HEK293 (cell line): ENCODE measurements around the gene NAGPA.

Source experiments
- GFI1B ChIP-seq: fragments of 450-650 bp; formaldehyde crosslinking; IDR thresholded peaks from 2 replicates; pipeline ENCODE4 v1.5.1; 2016; ENCODE audit warnings: missing biosample characterization, missing genetic modification characterization
- GLIS2 ChIP-seq: fragments of 450-650 bp; formaldehyde crosslinking; IDR thresholded peaks from 2 replicates; pipeline ENCODE4 v1.5.1; 2016; ENCODE audit warnings: missing biosample characterization, missing genetic modification characterization
- INSM2 ChIP-seq: fragments of 450-650 bp; formaldehyde crosslinking; IDR thresholded peaks from 2 replicates; pipeline ENCODE4 v1.5.1; 2016; ENCODE audit warnings: missing biosample characterization, missing genetic modification characterization
- KLF16 ChIP-seq: fragments of 450-650 bp; formaldehyde crosslinking; IDR thresholded peaks from 2 replicates; pipeline ENCODE4 v1.5.1; 2017; ENCODE audit warnings: missing biosample characterization, missing genetic modification characterization
- KLF9 ChIP-seq: fragments of 450-650 bp; formaldehyde crosslinking; IDR thresholded peaks from 2 replicates; pipeline ENCODE4 v1.5.1; 2016; ENCODE audit warnings: missing biosample characterization, missing genetic modification characterization, low read depth
- PRDM4 ChIP-seq: fragments of 450-650 bp; formaldehyde crosslinking; IDR thresholded peaks from 2 replicates; pipeline ENCODE4 v1.5.1; 2017; ENCODE audit warnings: missing biosample characterization, missing genetic modification characterization
- SALL2 ChIP-seq: fragments of 450-650 bp; formaldehyde crosslinking; IDR thresholded peaks from 2 replicates; pipeline ENCODE4 v1.5.0; 2017; ENCODE audit warnings: missing biosample characterization, mild to moderate bottlenecking, missing genetic modification characterization, borderline replicate concordance
- SP7 ChIP-seq: fragments of 450-650 bp; formaldehyde crosslinking; IDR thresholded peaks from 2 replicates; pipeline ENCODE4 v1.5.1; 2016; ENCODE audit warnings: missing biosample characterization, missing genetic modification characterization
- TCF7L2 ChIP-seq: IDR thresholded peaks from 2 replicates; pipeline ENCODE4 v1.6.1; 2011; ENCODE audit warnings: low read depth, mild to moderate bottlenecking, inconsistent platforms, low read length, moderate library complexity, borderline replicate concordance
- ZBTB26 ChIP-seq: fragments of 450-650 bp; formaldehyde crosslinking; optimal IDR thresholded peaks from 2 replicates; pipeline ENCODE3; 2016; ENCODE audit warnings: missing biosample characterization, mild to moderate bottlenecking, missing genetic modification characterization
- ZFP37 ChIP-seq: fragments of 450-650 bp; formaldehyde crosslinking; IDR thresholded peaks from 2 replicates; pipeline ENCODE4 v1.5.1; 2016; ENCODE audit warnings: missing biosample characterization, missing genetic modification characterization
- ZNF18 ChIP-seq: fragments of 450-650 bp; formaldehyde crosslinking; IDR thresholded peaks from 2 replicates; pipeline ENCODE4 v1.5.1; 2016; ENCODE audit warnings: missing biosample characterization, missing genetic modification characterization
- ZNF239 ChIP-seq: fragments of 450-650 bp; formaldehyde crosslinking; IDR thresholded peaks from 2 replicates; pipeline ENCODE4 v1.5.1; 2016; ENCODE audit warnings: missing biosample characterization, missing genetic modification characterization
- ZNF274 ChIP-seq, 2 experiments: fragments of 200-500 bp in 1 of 2; fragments of 450-650 bp in 1 of 2; sonication (Bioruptor generic) in 1 of 2; formaldehyde crosslinking in 1 of 2; IDR thresholded peaks; 2 replicates each; pipeline versions ENCODE4 v1.5.1 to v1.6.1; 2014 to 2016; ENCODE audit warnings: borderline replicate concordance in 1 of 2, inconsistent platforms in 1 of 2, low read length in 1 of 2, missing biosample characterization in 1 of 2, missing genetic modification characterization in 1 of 2
- ZNF324 ChIP-seq: fragments of 450-650 bp; formaldehyde crosslinking; IDR thresholded peaks from 2 replicates; pipeline ENCODE4 v1.5.1; 2016; ENCODE audit warnings: missing biosample characterization, missing genetic modification characterization
- ZNF335 ChIP-seq: fragments of 450-650 bp; formaldehyde crosslinking; conservative IDR thresholded peaks from 2 replicates; pipeline ENCODE4 v1.5.1; 2016; ENCODE audit warnings: missing biosample characterization, missing genetic modification characterization
- ZNF423 ChIP-seq: fragments of 450-650 bp; formaldehyde crosslinking; IDR thresholded peaks from 2 replicates; pipeline ENCODE4 v1.5.1; 2016; ENCODE audit warnings: missing biosample characterization, missing genetic modification characterization
- ZNF488 ChIP-seq: fragments of 450-650 bp; formaldehyde crosslinking; IDR thresholded peaks from 2 replicates; pipeline ENCODE4 v1.5.1; 2016; ENCODE audit warnings: missing biosample characterization, missing genetic modification characterization
- ZNF501 ChIP-seq: fragments of 450-650 bp; formaldehyde crosslinking; IDR thresholded peaks from 2 replicates; pipeline ENCODE4 v1.5.1; 2016; ENCODE audit warnings: missing biosample characterization, missing genetic modification characterization
- ZNF548 ChIP-seq: fragments of 450-650 bp; formaldehyde crosslinking; IDR thresholded peaks from 2 replicates; pipeline ENCODE4 v1.5.1; 2016; ENCODE audit warnings: missing biosample characterization, missing genetic modification characterization
- ZNF561 ChIP-seq: fragments of 450-650 bp; IDR thresholded peaks from 2 replicates; pipeline ENCODE4 v1.5.1; 2018; ENCODE audit warnings: missing biosample characterization, missing genetic modification characterization, borderline replicate concordance
- ZNF580 ChIP-seq: fragments of 450-650 bp; formaldehyde crosslinking; IDR thresholded peaks from 2 replicates; pipeline ENCODE4 v1.5.1; 2016; ENCODE audit warnings: missing biosample characterization, missing genetic modification characterization
- ZNF629 ChIP-seq: fragments of 450-650 bp; formaldehyde crosslinking; IDR thresholded peaks from 2 replicates; pipeline ENCODE4 v1.5.1; 2017; ENCODE audit warnings: missing biosample characterization, missing genetic modification characterization
- ZNF639 ChIP-seq: fragments of 450-650 bp; formaldehyde crosslinking; IDR thresholded peaks from 2 replicates; pipeline ENCODE4 v1.5.1; 2016; ENCODE audit warnings: missing biosample characterization, missing genetic modification characterization
- ZNF660 ChIP-seq: fragments of 450-650 bp; IDR thresholded peaks from 2 replicates; pipeline ENCODE4 v1.5.1; 2018; ENCODE audit warnings: missing biosample characterization, mild to moderate bottlenecking, missing genetic modification characterization
- ZNF76 ChIP-seq: fragments of 450-650 bp; formaldehyde crosslinking; IDR thresholded peaks from 2 replicates; pipeline ENCODE4; 2016; ENCODE audit warnings: low read depth, missing biosample characterization, missing genetic modification characterization, borderline replicate concordance
- ZNF777 ChIP-seq: fragments of 450-650 bp; formaldehyde crosslinking; IDR thresholded peaks from 2 replicates; pipeline ENCODE4 v1.5.1; 2017; ENCODE audit warnings: missing biosample characterization, missing genetic modification characterization, borderline replicate concordance

NAGPA gene

GRCh38 chr16:5033256-5034166, at the start of gene NAGPA (continued):
- TF ChIP-seq ZNF76 (tag by site-specific recombination): peak; percentile 90
- 0 out of 2 replicates have a peak, but pooled peaks have one; percentile 22 for TF ChIP-seq KLF9 (tag by site-specific recombination)
- TF ChIP-seq ZNF18: no peak
- TF ChIP-seq ZNF488: peak; percentile 35; the same call in 1 of the 2 replicates
- TF ChIP-seq GFI1B (tag by site-specific recombination): no peak
- TF ChIP-seq ZNF548 (tag by site-specific recombination): no peak
- peak; percentile 100 for TF ChIP-seq ZNF561 (tag by site-specific recombination)
- TF ChIP-seq ZNF501 (tag by site-specific recombination): peak; percentile 83
- 0 out of 2 replicates have a peak, but pooled peaks have one; percentile 53 for TF ChIP-seq SALL2 (tag by site-specific recombination)
- peak; percentile 94 for TF ChIP-seq ZNF639 (tag by site-specific recombination)
- 0 out of 2 replicates have a peak, but pooled peaks have one; percentile 33 for TF ChIP-seq PRDM4 (tag by site-specific recombination)
- TF ChIP-seq TCF7L2: no peak
- peak; percentile 68 for TF ChIP-seq INSM2 (tag by site-specific recombination)
- peak; percentile 83 for TF ChIP-seq SP7 (tag by site-specific recombination)
- peak; percentile 90 for TF ChIP-seq ZNF580 (tag by site-specific recombination)
- TF ChIP-seq KLF16 (tag by site-specific recombination): peak; percentile 76
- peak; percentile 85 for TF ChIP-seq GLIS2
- TF ChIP-seq ZNF274 (IDR thresholded peaks at IDR 0.05; ENCODE audit: low read length): no peak
- TF ChIP-seq ZNF274 (tag by site-specific recombination; IDR thresholded peaks at IDR 0.05; ENCODE audit: borderline replicate concordance): no peak
- TF ChIP-seq ZNF335: peak; percentile 87
- peak; percentile 98 for TF ChIP-seq ZBTB26 (tag by site-specific recombination)
- no peak for TF ChIP-seq ZNF239
- peak; percentile 18; the same call in 1 of the 2 replicates for TF ChIP-seq ZNF777
- no peak for TF ChIP-seq ZNF423 (tag by site-specific recombination)
- peak; percentile 78 for TF ChIP-seq ZNF660 (tag by site-specific recombination)
- peak; percentile 82 for TF ChIP-seq ZNF629 (tag by site-specific recombination)
- TF ChIP-seq ZNF324 (tag by site-specific recombination): peak; percentile 94
- peak; percentile 76; the same call in 1 of the 2 replicates for TF ChIP-seq ZFP37 (tag by site-specific recombination)
